ENCODE data around the gene INCENP.

INCENP gene

DNA sequence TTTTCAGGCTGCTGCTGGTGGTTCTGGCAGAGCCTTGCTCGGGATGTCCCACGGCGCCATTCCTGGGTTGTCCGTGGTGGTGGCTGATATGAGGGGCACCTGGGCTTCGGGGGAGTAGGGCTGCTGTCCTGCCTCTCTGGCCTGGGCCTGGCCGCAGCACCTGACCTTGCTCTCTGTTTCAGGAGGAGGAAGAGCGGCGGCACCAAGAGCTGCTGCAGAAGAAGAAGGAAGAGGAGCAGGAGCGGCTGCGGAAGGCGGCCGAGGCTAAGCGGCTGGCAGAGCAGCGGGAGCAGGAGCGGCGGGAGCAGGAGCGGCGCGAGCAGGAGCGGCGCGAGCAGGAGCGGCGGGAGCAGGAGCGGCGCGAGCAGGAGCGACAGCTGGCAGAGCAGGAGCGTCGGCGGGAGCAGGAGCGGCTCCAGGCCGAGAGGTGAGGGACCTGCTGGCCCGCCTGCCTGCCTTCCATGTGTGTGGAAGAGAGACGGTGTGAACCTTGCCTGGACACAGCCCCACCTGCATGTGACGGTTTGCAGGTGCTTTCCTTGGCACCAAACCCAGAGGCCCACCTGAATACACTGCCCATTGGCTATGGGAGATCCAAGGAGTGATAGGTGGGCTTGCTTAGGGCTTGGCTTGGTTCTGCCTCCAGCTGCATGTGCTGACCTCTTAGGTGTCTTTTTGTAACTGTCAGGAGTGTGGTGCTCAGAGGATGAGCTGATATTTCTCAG lies 22.8 kb downstream of the INCENP start:
- TF ChIP-seq, protein P1, sequence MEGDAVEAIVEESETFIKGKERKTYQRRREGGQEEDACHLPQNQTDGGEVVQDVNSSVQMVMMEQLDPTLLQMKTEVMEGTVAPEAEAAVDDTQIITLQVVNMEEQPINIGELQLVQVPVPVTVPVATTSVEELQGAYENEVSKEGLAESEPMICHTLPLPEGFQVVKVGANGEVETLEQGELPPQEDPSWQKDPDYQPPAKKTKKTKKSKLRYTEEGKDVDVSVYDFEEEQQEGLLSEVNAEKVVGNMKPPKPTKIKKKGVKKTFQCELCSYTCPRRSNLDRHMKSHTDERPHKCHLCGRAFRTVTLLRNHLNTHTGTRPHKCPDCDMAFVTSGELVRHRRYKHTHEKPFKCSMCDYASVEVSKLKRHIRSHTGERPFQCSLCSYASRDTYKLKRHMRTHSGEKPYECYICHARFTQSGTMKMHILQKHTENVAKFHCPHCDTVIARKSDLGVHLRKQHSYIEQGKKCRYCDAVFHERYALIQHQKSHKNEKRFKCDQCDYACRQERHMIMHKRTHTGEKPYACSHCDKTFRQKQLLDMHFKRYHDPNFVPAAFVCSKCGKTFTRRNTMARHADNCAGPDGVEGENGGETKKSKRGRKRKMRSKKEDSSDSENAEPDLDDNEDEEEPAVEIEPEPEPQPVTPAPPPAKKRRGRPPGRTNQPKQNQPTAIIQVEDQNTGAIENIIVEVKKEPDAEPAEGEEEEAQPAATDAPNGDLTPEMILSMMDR (IDR thresholded peaks at IDR 0.05; ENCODE audit: low read depth, low read length, missing control alignments): no peak
- no peak overlapping the region for H3K4me3 ChIP-seq (replicated peaks; ENCODE audit: low read depth, low read length)
- no peak for DNase-seq (ENCODE audit: extremely low read depth, low read depth)

DNA sequence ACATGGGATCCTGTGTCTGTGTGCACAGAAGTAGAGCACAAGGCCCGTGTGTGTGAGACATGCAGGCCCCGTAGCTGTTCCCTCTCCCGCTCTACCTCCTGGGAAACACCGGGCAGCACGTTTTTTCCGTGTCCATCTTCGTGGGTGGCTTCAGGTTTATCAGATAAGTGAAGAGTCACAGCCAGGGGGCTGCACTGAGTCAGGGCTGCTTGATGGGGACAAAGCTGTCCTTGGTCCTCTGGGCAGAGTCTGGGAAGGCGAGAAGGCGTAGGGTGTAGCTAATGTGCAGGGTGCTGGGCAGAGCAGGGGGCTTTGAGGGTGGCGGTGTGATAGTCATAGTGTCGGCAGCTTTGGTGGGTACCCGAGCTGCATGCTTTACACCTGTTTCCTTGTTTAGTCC lies 23.7 kb downstream of the INCENP start:
- TF ChIP-seq, protein P1 (IDR thresholded peaks at IDR 0.05; ENCODE audit: low read depth, low read length, missing control alignments): no peak
- DNase-seq (ENCODE audit: extremely low read depth, low read depth): no peak
- H3K4me3 ChIP-seq (replicated peaks; ENCODE audit: low read depth, low read length): no peak overlapping the region

DNA sequence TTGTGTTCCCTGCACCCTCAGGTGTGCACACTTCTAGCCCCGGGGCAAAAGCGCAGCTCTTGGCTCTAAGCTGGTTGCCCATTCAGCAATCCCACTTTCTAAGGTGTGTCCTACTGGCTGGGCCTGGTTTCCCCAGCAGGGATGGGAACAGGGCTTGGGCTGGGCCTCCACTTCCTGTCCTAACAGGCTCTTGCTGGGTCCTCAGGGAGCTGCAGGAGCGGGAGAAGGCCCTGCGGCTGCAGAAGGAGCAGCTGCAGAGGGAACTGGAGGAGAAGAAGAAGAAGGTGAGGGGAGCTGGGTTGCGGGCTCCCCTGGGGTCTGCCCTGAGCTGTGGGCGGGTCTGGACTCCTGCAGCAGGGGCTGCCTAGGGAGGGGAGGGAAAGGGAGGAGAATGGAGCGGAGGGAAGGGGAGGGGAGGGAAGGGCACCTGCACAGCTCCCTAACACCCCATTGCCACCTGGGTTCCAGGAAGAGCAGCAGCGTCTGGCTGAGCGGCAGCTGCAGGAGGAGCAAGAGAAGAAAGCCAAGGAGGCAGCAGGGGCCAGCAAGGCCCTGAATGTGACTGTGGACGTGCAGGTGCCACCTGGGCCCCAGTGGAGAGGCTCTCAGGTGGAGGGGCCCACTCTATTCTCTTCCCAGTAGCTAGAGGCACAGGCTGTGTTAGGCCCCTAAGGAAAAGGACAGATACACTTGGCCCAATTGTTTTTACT lies 24.6 kb downstream of the INCENP start:
- H3K4me3 ChIP-seq (replicated peaks; ENCODE audit: low read depth, low read length): no peak overlapping the region
- no peak for DNase-seq (ENCODE audit: extremely low read depth, low read depth)
- TF ChIP-seq, protein P1 (IDR thresholded peaks at IDR 0.05; ENCODE audit: low read depth, low read length, missing control alignments): no peak

DNA sequence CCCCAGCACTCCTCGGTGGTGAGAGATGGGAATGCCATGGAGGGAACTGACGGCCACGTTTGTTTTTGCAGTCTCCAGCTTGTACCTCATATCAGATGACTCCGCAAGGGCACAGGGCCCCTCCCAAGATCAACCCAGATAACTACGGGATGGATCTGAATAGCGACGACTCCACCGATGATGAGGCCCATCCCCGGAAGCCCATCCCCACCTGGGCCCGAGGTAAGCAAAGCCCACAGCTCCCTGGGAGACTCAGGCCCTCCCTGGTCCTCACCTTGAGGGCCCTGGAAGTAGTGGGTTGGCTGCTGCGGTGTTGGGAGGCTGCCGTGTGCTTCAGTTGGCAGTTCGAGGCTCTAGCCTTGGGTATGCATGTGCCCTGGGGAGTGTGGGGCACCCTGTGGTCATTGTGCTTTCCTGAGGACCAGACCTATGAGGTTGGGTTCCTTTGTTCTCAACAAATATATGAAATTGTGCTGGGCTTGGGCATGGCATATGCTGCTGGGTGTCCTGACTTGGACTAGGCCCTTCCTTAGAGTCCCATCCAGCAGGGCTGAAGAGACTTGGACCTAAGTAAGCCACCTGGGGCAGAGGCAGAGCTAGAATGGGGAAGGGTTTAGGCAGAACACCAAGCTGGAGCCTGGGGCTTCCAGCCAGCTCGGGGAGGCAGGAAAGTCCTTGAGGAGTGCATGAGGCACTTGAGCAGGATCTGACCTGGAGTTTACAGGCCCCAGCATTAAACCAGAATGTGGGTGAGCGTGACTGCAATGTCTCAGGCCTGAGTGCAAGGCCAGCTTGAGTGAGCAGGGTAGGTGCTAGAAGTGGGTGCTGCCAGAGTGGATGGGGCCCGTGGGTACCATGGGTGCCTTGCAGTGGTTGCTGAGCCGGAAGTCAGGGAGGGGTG lies 26.4 kb downstream of the INCENP start:
- H3K4me3 ChIP-seq (replicated peaks; ENCODE audit: low read depth, low read length): no peak overlapping the region
- TF ChIP-seq, protein P1 (IDR thresholded peaks at IDR 0.05; ENCODE audit: low read depth, low read length, missing control alignments): no peak

DNA sequence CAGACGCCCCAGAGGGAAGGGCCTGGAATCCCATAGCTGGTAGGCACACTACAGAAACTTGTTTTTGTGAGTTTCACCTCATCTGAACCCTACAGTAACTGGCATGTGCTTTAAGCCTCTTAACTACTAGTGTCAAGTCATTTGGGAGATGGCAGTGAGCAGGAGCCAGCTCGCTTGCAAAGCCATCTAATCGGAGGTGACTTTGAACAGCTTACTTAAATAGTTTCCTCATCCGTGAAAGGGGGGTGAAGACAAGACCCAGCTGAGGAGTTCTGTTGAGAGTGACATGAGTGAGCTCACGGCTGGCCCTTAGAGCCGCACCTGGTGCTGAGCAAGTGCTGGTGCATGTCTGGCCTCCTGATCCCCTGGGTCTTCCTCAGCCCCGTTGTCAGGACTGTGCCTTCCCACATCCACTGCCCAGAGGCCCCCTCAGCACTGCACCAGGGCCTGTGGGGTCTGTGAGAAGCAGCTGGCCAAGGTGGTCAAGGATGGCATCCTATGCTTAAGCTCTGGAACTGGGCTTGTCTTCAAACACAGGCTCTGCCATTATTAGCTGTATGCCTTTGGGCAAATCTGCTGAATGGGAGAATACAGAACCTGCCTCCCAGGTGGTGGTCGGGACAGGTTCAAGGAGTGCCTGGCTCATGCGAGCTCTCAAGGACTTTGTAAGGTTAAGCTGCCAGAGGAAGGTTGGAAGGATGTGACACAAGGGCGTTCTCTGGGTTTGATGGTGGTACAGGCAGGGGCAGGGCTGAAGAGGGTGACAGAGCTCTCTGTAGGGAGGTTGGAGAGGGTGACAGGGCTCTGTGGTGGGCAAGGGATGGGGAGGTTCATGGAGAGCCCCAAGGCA lies 27.3 kb downstream of the INCENP start:
- TF ChIP-seq, protein P1 (IDR thresholded peaks at IDR 0.05; ENCODE audit: low read depth, low read length, missing control alignments): no peak
- DNase-seq (ENCODE audit: extremely low read depth, low read depth): no peak
- H3K4me3 ChIP-seq (replicated peaks; ENCODE audit: low read depth, low read length): no peak overlapping the region

More for the DNA sequence above, 26.4 kb downstream of the INCENP start:
- no peak for DNase-seq (ENCODE audit: extremely low read depth, low read depth)

DNA sequence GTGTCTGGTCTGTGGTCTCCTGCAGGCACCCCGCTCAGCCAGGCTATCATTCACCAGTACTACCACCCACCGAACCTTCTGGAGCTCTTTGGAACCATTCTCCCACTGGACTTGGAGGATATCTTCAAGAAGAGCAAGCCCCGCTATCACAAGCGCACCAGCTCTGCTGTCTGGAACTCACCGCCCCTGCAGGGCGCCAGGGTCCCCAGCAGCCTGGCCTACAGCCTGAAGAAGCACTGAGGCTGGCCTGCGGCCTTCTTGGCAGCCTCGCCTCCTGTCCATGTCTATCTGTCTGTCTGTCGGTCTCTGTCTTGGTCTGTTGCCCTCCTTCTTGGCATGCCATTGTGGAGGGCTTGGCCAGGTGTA lies 27.9 kb downstream of the INCENP start:
- TF ChIP-seq, protein P1 (IDR thresholded peaks at IDR 0.05; ENCODE audit: low read depth, low read length, missing control alignments): no peak
- no peak for DNase-seq (ENCODE audit: extremely low read depth, low read depth)
- no peak overlapping the region for H3K4me3 ChIP-seq (replicated peaks; ENCODE audit: low read depth, low read length)
